NT2/D1 (cell line): ENCODE results near the gene ALPK3.

Experiments
- DNase-seq: peaks from one replicate; pipeline ENCODE4 v3.0.0-alpha.2; 2011; ENCODE audit warnings: low read depth, low spot score
- H3K27me3 ChIP-seq: 2 replicates; pipeline ENCODE4 v1.6.0; 2011; ENCODE audit warnings: mild to moderate bottlenecking; ENCODE audit not compliant: insufficient read length, insufficient read depth
- H3K36me3 ChIP-seq: 2 replicates; pipeline ENCODE4 v1.6.1; 2011; ENCODE audit warnings: mild to moderate bottlenecking, low read length, mixed read lengths; ENCODE audit not compliant: insufficient read depth, insufficient read length
- H3K4me1 ChIP-seq: 2 replicates; pipeline ENCODE4 v1.5.1; 2011; ENCODE audit not compliant: insufficient read depth, insufficient read length
- H3K4me3 ChIP-seq: 2 replicates; pipeline ENCODE4 v1.5.1; 2011; ENCODE audit warnings: low read depth; ENCODE audit not compliant: insufficient read length
- H3K9ac ChIP-seq: 2 replicates; pipeline ENCODE4 v1.6.0; 2011; ENCODE audit warnings: low read depth; ENCODE audit not compliant: insufficient read length
- H3K9me3 ChIP-seq: 2 replicates; pipeline ENCODE4 v1.5.1; 2011; ENCODE audit warnings: mild to moderate bottlenecking, low read length; ENCODE audit not compliant: insufficient read depth
- SUZ12 ChIP-seq: IDR thresholded peaks from 2 replicates; pipeline ENCODE4 v1.6.1; 2011; ENCODE audit not compliant: insufficient read length, insufficient read depth; ENCODE audit errors: extremely low read depth
- YY1 ChIP-seq: IDR thresholded peaks from 2 replicates; pipeline ENCODE4 v1.6.1; 2011; ENCODE audit not compliant: insufficient read length, insufficient read depth
- ZNF274 ChIP-seq: IDR thresholded peaks from 2 replicates; pipeline ENCODE4 v1.6.1; 2011; ENCODE audit warnings: mild to moderate bottlenecking, low read depth, low read length

Gene ALPK3

DNA sequence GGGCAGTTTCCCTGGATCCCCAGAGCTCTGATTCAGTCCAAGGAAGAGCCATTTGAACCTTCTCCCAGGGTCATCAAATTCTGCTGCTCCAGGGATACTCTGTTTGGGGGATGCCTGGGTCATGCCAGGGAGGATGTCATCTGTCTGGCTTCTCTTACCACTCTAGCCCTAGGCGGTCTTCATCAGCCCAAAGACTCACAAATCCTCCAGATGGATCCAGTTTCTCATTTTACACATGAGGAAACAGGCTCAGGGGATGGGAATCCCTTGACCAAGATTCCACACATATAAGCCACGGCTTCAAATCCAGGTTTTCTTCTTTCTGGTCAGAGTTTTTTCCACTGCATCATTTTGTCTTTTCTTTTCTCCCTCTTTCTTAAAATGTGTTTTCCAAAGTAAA is 104.0 kb downstream of the ALPK3 start:
- DNase-seq, result no peak
- no peaks in the 10 kb centered on the region for H3K27me3 ChIP-seq
- no peaks in the 10 kb centered on the region for H3K9me3 ChIP-seq
- TF ChIP-seq SUZ12 (no peak), YY1 (no peak), ZNF274 (no peak)
- no peak overlapping the region for H3K9ac ChIP-seq
- peaks cover 8% of the 10 kb centered on the region for H3K4me1 ChIP-seq
- no peaks in the 10 kb centered on the region for H3K36me3 ChIP-seq
- no peak overlapping the region for H3K4me3 ChIP-seq

DNA sequence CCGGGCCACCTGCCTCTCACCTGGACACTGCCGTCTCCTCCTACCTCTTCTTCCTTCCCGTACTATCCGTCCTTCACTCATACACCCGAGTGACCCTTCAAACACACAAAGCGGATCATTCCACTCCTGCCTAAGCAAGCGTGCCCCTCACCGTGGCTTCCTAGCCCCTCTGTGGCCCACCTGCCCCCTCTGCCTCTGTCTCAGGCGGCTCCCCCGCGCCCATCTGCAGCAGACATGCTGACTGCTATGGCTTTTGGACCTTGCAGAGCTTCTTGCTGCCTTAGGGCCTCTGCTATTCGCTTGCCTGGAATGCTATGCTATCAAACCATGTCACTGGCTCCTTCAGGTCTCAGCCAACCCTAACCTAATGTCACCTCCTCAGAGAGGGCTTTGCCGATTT is 105.4 kb downstream of the ALPK3 start:
- Histone ChIP-seq H3K27me3 (no peaks in the 10 kb centered on the region), H3K9ac (no peak overlapping the region), H3K4me1 (peaks cover 8% of the 10 kb centered on the region), H3K4me3 (no peak overlapping the region), H3K9me3 (no peaks in the 10 kb centered on the region), H3K36me3 (no peaks in the 10 kb centered on the region)
- no peak for TF ChIP-seq SUZ12
- no peak for TF ChIP-seq YY1
- no peak for TF ChIP-seq ZNF274
- DNase-seq, result no peak
